HG03460 (cell line): ENCODE results near the gene MRFAP1L1.
"Not testable (repeated sequence)": the region's sequence is repeated elsewhere in the genome, so short reads cannot be mapped to it uniquely, and the experiment has no call there.

Experiments used
- ATAC-seq: cut with Tn5 transposase; IDR thresholded peaks from one replicate; pipeline ENCODE4 v1.9.1; 2021; ENCODE audit not compliant: unreplicated experiment

Gene MRFAP1L1

GRCh38 chr4:6734165-6734786 is 24.6 kb upstream of the MRFAP1L1 start:
- ATAC-seq: no peak

- no peak for ATAC-seq
Observed at GRCh38 chr4:6733358-6734164, 23.9 kb upstream of the MRFAP1L1 start.

GRCh38 chr4:6732441-6733357 is 23.0 kb upstream of the MRFAP1L1 start:
- ATAC-seq: no peak

DNA sequence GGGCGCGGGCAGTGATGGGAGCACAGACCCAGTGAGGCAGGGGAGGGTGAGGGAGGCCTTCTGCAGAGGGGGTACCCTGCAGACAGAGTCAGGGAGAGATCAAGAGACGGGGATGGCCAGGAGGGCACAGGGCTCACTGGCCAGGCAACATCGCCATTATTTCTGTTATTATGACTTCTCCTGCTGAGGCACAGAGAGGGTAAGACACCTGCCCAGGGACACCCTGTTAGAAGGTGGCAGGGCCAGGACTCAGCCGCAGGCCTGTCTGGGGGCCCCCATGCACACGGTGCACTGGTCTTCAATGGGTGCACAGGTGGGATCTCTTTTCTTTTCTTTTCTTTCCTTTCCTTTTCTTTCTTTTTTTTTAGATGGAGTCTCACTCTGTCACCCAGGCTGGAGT is 22.1 kb upstream of the MRFAP1L1 start:
- ATAC-seq: no peak

GRCh38 chr4:6731318-6731675 is 21.6 kb upstream of the MRFAP1L1 start:
- no peak for ATAC-seq

DNA sequence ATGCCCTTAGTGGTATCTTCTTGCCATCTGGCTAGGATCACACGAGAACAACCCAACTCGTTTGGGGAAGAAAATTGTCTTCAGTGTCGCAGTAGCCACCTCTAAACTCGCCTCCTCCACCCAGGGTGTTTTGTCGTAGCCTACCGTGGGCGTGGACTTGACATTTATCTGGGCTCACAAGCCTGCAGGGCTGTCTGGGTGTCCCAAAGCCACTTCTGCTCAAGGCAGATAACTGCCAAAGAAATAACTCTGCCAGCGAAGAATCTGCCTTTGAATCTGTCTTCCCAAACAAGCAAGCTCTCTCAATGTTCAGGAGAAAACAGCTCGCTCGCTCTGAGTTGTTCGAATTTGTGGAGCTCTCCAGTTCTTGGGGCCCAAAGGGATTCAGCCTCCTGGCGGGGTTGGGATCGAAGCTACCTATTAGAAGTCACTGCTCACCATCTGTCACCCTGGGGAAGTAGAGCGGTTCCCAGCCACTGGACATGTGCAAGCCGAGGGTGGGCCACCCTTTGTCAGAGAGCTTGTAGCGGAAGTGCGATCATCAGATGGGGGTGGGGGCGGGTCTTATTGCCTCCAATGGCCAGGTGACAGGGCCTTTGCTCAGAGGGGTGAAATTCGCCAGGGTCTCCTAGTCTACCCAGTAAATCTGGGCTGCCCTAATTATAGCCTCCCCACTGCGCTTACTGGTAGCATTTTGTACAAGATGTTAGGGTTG is 21.1 kb upstream of the MRFAP1L1 start:
- ATAC-seq: no peak

DNA sequence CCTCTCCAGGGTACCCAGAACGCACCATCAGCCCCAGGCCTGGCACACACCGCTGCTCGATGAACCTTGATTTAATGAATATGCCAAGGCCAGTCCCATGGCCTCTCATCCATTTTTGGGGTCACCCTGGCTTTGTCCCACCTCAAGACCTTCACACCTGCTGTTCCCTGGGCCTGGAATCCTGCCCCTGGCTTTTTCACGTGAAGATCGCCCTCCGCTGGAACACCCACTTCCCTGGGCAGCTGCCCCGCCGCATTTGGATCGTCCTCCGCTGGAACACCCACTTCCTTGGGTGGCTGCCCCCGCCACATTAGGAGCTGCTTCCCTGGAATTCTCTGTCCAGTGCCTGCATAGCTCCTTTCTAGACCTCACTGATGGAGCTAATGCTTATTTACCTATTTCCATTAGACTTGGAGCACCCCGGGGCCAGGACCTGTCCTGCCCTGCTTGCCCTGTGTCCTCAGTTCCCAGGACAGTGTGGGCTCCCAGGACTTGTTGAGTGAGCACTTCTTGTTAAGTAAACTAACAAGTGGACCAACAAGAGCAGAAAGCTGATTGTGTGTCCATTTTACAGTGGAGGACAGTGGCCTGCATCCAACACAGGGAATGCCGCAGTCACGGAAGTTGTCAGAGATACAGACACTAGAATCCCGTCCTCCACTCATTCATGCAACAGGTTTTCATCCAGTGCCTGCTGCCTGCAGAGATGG is 18.8 kb upstream of the MRFAP1L1 start:
- ATAC-seq: no peak

- ATAC-seq: no peak
Observed at GRCh38 chr4:6727943-6728250, 18.2 kb upstream of the MRFAP1L1 start.

DNA sequence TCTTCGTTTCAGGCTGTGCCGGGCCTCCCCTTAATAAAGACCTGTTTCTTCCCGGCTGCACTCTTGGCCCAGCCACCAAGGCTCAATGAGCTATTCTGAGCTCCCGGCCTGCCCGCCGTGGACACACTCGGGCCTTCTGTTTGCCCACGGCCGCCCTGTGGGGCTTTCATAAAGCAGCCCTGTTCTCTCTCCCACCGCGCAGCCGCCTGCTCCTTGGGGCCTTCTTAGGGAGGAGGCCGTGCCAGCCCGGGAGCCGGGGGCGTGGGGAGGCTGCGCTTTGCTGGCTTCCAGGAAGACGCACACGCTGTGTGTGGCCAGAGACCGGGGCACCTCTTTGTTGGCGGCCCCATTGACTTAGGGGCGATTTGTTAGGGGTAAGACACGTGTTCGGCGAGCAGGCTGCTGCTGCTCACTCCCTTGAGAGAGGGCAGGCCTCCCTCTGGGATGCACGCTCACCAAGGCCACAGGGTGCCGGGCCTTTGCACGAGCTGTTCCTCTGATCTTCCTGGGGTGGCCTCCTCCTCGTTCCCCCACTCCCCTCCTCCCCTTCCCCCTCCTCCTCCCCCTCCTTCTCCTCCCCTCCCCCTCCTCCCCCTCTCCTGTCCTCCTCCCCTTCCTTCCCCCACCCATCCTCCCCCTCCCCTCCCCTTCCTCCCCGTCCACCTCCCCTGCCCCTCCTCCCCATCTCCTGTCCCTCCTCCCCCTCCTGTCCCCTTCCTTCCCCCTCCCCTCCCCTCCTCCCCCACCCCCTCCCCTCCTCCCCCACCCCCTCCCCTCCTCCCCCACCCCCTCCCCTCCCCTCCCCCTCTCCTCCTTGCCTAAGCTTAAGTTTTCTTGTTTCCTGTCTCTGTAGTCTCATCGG is 17.6 kb upstream of the MRFAP1L1 start:
- ATAC-seq: no peak

- not testable (repeated sequence) for ATAC-seq
Observed at GRCh38 chr4:6725427-6725961, 15.8 kb upstream of the MRFAP1L1 start.

- no peak for ATAC-seq
Observed at GRCh38 chr4:6724421-6725111, 14.9 kb upstream of the MRFAP1L1 start.

GRCh38 chr4:6723851-6724250 is 14.2 kb upstream of the MRFAP1L1 start:
- ATAC-seq: no peak

- no peak for ATAC-seq
Observed at GRCh38 chr4:6722891-6723290, 13.2 kb upstream of the MRFAP1L1 start.

DNA sequence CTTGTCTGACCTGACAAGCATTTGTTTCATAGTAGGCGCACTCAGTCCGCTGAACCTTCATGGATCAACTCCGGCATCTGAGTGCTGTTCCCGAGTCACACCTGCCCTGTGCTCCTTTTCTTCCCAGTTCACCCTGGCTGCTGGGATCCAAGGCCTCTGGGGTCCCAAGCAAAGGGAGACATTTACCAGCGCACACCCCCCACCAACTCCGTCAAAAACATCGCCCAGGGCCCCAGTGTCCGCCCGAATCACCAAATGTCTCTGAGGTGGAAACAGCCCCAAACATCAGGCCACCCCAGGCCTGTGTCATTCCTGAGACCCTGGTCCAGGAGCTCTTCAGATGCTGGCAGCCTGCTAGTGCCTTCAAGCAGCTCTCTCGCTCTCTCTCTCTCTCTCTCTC is 11.5 kb upstream of the MRFAP1L1 start:
- no peak for ATAC-seq

- ATAC-seq: no peak
Observed at GRCh38 chr4:6720202-6720699, 10.6 kb upstream of the MRFAP1L1 start.

DNA sequence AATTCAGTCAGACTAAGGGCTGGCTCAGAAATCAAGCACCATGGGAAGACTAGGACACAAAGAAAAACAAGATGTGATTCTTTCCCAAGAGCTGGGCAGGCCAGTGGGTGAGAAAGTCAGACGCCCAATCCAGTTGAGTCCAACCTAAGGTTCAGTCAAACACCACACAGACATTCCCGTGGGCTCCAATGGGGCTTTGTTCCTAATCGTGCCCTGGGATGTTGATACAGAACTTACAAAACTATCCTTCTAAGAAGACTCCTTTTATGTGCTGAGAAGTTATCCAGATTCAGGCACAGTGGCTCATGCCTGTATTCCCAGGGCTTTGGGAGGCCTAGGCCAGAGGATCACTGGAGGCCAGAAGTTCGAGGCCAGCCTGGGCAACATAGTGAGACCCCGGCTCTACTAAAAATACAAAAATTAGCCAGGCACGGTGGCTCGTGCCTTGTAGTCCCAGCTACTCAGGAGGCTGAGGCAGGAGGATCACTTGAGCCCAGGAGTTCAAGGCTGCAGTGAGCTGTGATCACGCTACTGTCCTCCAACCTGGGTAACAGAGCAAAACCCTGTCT is 10.0 kb upstream of the MRFAP1L1 start:
- ATAC-seq: no peak

DNA sequence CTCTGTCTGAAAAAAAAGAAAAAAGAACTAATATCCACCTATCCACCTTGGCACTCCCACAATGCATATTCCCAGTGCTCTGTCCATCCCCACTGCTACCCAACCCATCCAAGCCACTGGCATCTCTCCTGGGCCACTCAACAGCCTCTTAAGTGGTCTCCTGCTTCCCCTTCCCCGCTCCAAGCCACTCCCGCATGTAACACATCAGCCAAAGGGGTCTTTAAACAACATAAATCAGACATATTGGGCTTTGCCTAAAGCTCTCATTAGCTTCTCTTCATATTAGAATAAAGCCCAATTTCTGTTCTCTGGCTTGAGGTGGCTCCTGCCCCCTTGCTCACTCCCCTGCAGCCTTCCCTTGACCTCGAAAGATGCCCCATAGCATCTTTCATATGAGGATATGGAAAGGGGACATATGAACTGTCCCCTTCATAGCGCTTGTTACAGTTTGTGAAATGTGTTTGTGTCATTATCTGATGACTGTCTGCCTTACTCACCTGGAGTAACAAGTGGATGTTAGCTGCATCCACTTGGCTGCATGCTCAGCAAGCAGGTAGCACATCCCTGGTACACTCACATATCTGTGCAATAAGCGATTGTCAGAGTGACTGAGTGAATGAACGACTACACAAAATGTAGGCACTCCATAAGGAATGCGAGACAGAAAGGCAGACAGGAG is 9.4 kb upstream of the MRFAP1L1 start:
- ATAC-seq: no peak
